DND-41 (cell line): ENCODE results near the gene TAF11L13.
"Not testable (repeated sequence)": the region's sequence is repeated elsewhere in the genome, so short reads cannot be mapped to it uniquely, and the experiment has no call there.

Experiments used
- ATAC-seq: fragments of 200-7000 bp; cut with Tn5 transposase; 3 replicates; pipeline ENCODE4 v1.9.1; 2021; ENCODE audit warnings: low read depth; ENCODE audit not compliant: insufficient read depth
- DNase-seq: peaks from one replicate; pipeline ENCODE4 v3.0.0-alpha.2; 2020
- H2AFZ ChIP-seq: 2 replicates; pipeline ENCODE4 v1.6.0; 2012; ENCODE audit warnings: low read depth, low read length
- H3K27ac ChIP-seq: 2 replicates; pipeline ENCODE4 v1.5.1; 2012; ENCODE audit warnings: low read length, inconsistent platforms
- H3K27me3 ChIP-seq: fragments of 200-600 bp; sonication (generic); 2 replicates; pipeline ENCODE4 v1.6.0; 2012; ENCODE audit warnings: low read length, mild to moderate bottlenecking, inconsistent platforms; ENCODE audit not compliant: insufficient read depth, poor library complexity
- H3K36me3 ChIP-seq: 2 replicates; pipeline ENCODE4 v1.5.1; 2012; ENCODE audit warnings: low read length, inconsistent platforms; ENCODE audit not compliant: insufficient read depth
- H3K4me1 ChIP-seq: 2 replicates; pipeline ENCODE4 v1.5.1; 2012; ENCODE audit warnings: mild to moderate bottlenecking, low read length; ENCODE audit not compliant: insufficient read depth
- H3K4me2 ChIP-seq: 2 replicates; pipeline ENCODE4 v1.6.0; 2012; ENCODE audit warnings: mild to moderate bottlenecking, moderate library complexity, low read length, inconsistent platforms; ENCODE audit not compliant: insufficient read depth
- H3K4me3 ChIP-seq, 2 experiments: fragments of 200-600 bp in 1 of 2; shearing (Covaris generic) in 1 of 2; 2 replicates each; pipeline ENCODE4 v1.5.1; 2012 to 2016; ENCODE audit warnings: inconsistent platforms in 2 of 2, low read length in 2 of 2, mild to moderate bottlenecking in 2 of 2, low read depth in 1 of 2, moderate library complexity in 1 of 2
- H3K79me2 ChIP-seq: 2 replicates; pipeline ENCODE4 v1.6.0; 2012; ENCODE audit warnings: low read length, inconsistent platforms; ENCODE audit not compliant: insufficient read depth
- H3K9ac ChIP-seq: 2 replicates; pipeline ENCODE4 v1.6.0; 2012; ENCODE audit warnings: low read depth, mild to moderate bottlenecking, inconsistent platforms, low read length, moderate library complexity
- H3K9me3 ChIP-seq: 2 replicates; pipeline ENCODE4 v1.5.1; 2012; ENCODE audit warnings: low read length, moderate library complexity, mild to moderate bottlenecking, inconsistent platforms; ENCODE audit not compliant: insufficient read depth, severe bottlenecking
- H4K20me1 ChIP-seq: 2 replicates; pipeline ENCODE4 v1.6.0; 2012; ENCODE audit warnings: low read length; ENCODE audit not compliant: insufficient read depth
- CTCF ChIP-seq: IDR thresholded peaks from 2 replicates; pipeline ENCODE4 v1.5.1; 2012; ENCODE audit warnings: borderline replicate concordance, low read length, moderate library complexity, mild to moderate bottlenecking; ENCODE audit not compliant: poor library complexity, severe bottlenecking; ENCODE audit errors: extremely low read depth
- EZH2 ChIP-seq: IDR thresholded peaks from 3 replicates; pipeline ENCODE4 v1.6.1; 2012; ENCODE audit warnings: borderline replicate concordance, low read depth, mild to moderate bottlenecking, moderate library complexity, low read length, inconsistent platforms; ENCODE audit not compliant: severe bottlenecking

Gene TAF11L13

GRCh38 chr5:17655201-17655759 is 23.4 kb downstream of the TAF11L13 start:
- not testable (repeated sequence) for ATAC-seq, H3K79me2 ChIP-seq, H3K27me3 ChIP-seq, H3K9me3 ChIP-seq, H3K4me3 ChIP-seq, H4K20me1 ChIP-seq, H2AFZ ChIP-seq, H3K36me3 ChIP-seq, H3K4me2 ChIP-seq, H3K9ac ChIP-seq, DNase-seq, H3K4me1 ChIP-seq, H3K27ac ChIP-seq

GRCh38 chr5:17655921-17656320 is 24.0 kb downstream of the TAF11L13 start:
- H3K4me3 ChIP-seq = no peak overlapping the region

GRCh38 chr5:17663182-17663581 is 31.3 kb downstream of the TAF11L13 start:
- no peak overlapping the region for H3K9ac ChIP-seq
- no peak overlapping the region for H2AFZ ChIP-seq
- H3K27me3 ChIP-seq = no peaks in the 10 kb centered on the region
- no peak for DNase-seq
- no peak overlapping the region for H3K27ac ChIP-seq
- no peak overlapping the region for H3K4me3 ChIP-seq
- H3K4me2 ChIP-seq = no peak overlapping the region
- no peak for ATAC-seq
- peaks cover 3% of the 10 kb centered on the region for H3K9me3 ChIP-seq
- TF ChIP-seq CTCF (no peak), EZH2 (no peak)
- H3K4me1 ChIP-seq = no peaks in the 10 kb centered on the region
- H3K79me2 ChIP-seq = no peaks in the 10 kb centered on the region
- no peaks in the 10 kb centered on the region for H4K20me1 ChIP-seq
- no peaks in the 10 kb centered on the region for H3K36me3 ChIP-seq

More at GRCh38 chr5:17655921-17656320, 24.0 kb downstream of the TAF11L13 start:
- DNase-seq (no peak), ATAC-seq (no peak)
- no peaks in the 10 kb centered on the region for H3K36me3 ChIP-seq
- H3K27ac ChIP-seq = no peak overlapping the region
- no peaks in the 10 kb centered on the region for H3K79me2 ChIP-seq
- no peaks in the 10 kb centered on the region for H3K4me1 ChIP-seq
- H3K27me3 ChIP-seq = no peaks in the 10 kb centered on the region
- H3K9ac ChIP-seq = no peak overlapping the region
- no peak overlapping the region for H3K4me2 ChIP-seq
- H2AFZ ChIP-seq = no peak overlapping the region
- TF ChIP-seq CTCF (no peak), EZH2 (no peak)
- no peaks in the 10 kb centered on the region for H4K20me1 ChIP-seq
- no peaks in the 10 kb centered on the region for H3K9me3 ChIP-seq

- Histone ChIP-seq H3K4me1 (no peaks in the 10 kb centered on the region), H3K9me3 (peaks cover 10% of the 10 kb centered on the region), H3K27ac (no peak overlapping the region), H3K9ac (no peak overlapping the region), H4K20me1 (no peaks in the 10 kb centered on the region), H3K4me2 (no peak overlapping the region), H2AFZ (no peak overlapping the region), H3K79me2 (no peaks in the 10 kb centered on the region), H3K4me3 (no peak overlapping the region), H3K36me3 (no peaks in the 10 kb centered on the region), H3K27me3 (no peaks in the 10 kb centered on the region)
- TF ChIP-seq CTCF = no peak
- no peak for TF ChIP-seq EZH2
- ATAC-seq (no peak), DNase-seq (no peak)
Observed at GRCh38 chr5:17665836-17666235, 33.9 kb downstream of the TAF11L13 start.
